Rectal smooth muscle tissue (tissue), 1 donor: ENCODE results near the gene LRRC70.
"Not testable (repeated sequence)": the region's sequence is repeated elsewhere in the genome, so short reads cannot be mapped to it uniquely, and the experiment has no call there.

Source experiments
- H3K27ac ChIP-seq: one replicate; pipeline ENCODE4 v1.7.0; 2013; ENCODE audit warnings: low read depth, low read length, inconsistent platforms
- H3K27me3 ChIP-seq: one replicate; pipeline ENCODE4 v1.7.0; 2013; ENCODE audit warnings: low read length; ENCODE audit not compliant: control insufficient read depth, insufficient read depth
- H3K36me3 ChIP-seq: one replicate; pipeline ENCODE4 v1.7.0; 2013; ENCODE audit warnings: low read length; ENCODE audit not compliant: control insufficient read depth, insufficient read depth
- H3K4me1 ChIP-seq: one replicate; pipeline ENCODE4 v1.7.0; 2013; ENCODE audit warnings: low read length; ENCODE audit not compliant: control insufficient read depth, insufficient read depth
- H3K4me3 ChIP-seq: one replicate; pipeline ENCODE4 v1.7.0; 2013; ENCODE audit warnings: low read length
- H3K9ac ChIP-seq: one replicate; pipeline ENCODE4 v1.7.0; 2013; ENCODE audit warnings: low read length

Gene LRRC70

GRCh38 chr5:62621280-62621679 lies 42.7 kb downstream of the LRRC70 start:
- Histone ChIP-seq H3K36me3 (no peaks in the 10 kb centered on the region), H3K9ac (no peak overlapping the region), H3K27me3 (no peaks in the 10 kb centered on the region), H3K27ac (no peak overlapping the region), H3K4me1 (no peaks in the 10 kb centered on the region), H3K4me3 (no peak overlapping the region)

GRCh38 chr5:62623271-62623670 lies 44.7 kb downstream of the LRRC70 start:
- Histone ChIP-seq H3K9ac (no peak overlapping the region), H3K4me1 (no peaks in the 10 kb centered on the region), H3K36me3 (no peaks in the 10 kb centered on the region), H3K27ac (no peak overlapping the region), H3K27me3 (no peaks in the 10 kb centered on the region), H3K4me3 (no peak overlapping the region)

- H3K9ac ChIP-seq, H3K27me3 ChIP-seq, H3K4me3 ChIP-seq, H3K36me3 ChIP-seq, H3K27ac ChIP-seq, H3K4me1 ChIP-seq: not testable (repeated sequence)
Measured at GRCh38 chr5:62624436-62624835, 45.8 kb downstream of the LRRC70 start.

- H3K27ac ChIP-seq = no peak overlapping the region
- H3K27me3 ChIP-seq = no peaks in the 10 kb centered on the region
- no peaks in the 10 kb centered on the region for H3K4me1 ChIP-seq
- H3K36me3 ChIP-seq = no peaks in the 10 kb centered on the region
- no peak overlapping the region for H3K4me3 ChIP-seq
- no peak overlapping the region for H3K9ac ChIP-seq
Measured at GRCh38 chr5:62626534-62626933, 47.9 kb downstream of the LRRC70 start.

GRCh38 chr5:62627121-62627520 lies 48.5 kb downstream of the LRRC70 start:
- Histone ChIP-seq H3K36me3 (no peaks in the 10 kb centered on the region), H3K27me3 (no peaks in the 10 kb centered on the region), H3K4me3 (no peak overlapping the region), H3K27ac (no peak overlapping the region), H3K4me1 (no peaks in the 10 kb centered on the region), H3K9ac (no peak overlapping the region)

GRCh38 chr5:62627901-62628300 lies 49.3 kb downstream of the LRRC70 start:
- Histone ChIP-seq H3K36me3 (no peaks in the 10 kb centered on the region), H3K27ac (no peak overlapping the region), H3K4me3 (no peak overlapping the region), H3K4me1 (no peaks in the 10 kb centered on the region), H3K9ac (no peak overlapping the region), H3K27me3 (no peaks in the 10 kb centered on the region)
